ENCODE measurements around the gene AP1G1. TPM values are rescaled to one million over a fixed set of nuclear protein-coding genes. Genes with fewer than 3 reads are reported as not detected.

Gene AP1G1
- polyA plus RNA-seq, 1 of the 3 experiments (the other 2 are of a cell fraction) = 23.8 TPM

DNA sequence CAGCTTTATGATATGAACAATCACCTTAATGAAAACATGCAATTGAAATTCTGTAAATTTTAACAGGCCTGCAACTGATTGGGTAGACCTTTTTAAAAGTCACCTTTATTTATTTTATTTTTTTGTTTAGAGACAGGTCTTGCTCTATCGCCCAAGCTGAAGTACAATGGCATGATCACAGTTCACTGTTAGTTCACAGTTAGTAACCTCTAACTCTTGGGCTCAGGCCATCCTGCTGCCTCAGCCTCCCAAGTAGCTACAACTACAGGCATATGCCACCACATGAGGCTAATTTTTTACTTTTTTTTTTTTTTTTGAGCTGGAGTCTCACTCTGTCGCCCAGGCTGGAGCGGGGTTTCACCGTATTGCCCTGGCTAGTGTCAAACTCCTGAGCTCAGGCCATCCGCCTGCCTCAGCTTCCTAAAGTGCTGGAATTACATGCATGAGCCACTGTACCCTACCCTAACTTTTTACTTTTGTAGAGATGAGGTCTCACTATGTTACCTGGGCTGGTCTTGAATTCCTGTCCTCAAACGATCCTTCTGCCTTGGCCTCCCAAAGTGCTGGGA, 28.0 kb downstream of the AP1G1 start:
- Histone ChIP-seq H3K27ac (ENCODE audit: low read depth in 2 of 2, low read length in 1 of 2) (no peak overlapping the region), H3K9ac (no peak overlapping the region), H3K36me3 (replicated peaks in 1 of 2; ENCODE audit: control insufficient read depth in 1 of 2, insufficient read depth in 2 of 2, low read length in 1 of 2) (peaks cover 10 to 28% of the 10 kb centered on the region in 2 experiments), H3K27me3 (ENCODE audit: insufficient read depth) (no peaks in the 10 kb centered on the region), H3K9me3 (no peaks in the 10 kb centered on the region), H4K20me1 (ENCODE audit: insufficient read depth) (peaks cover 62% of the 10 kb centered on the region), H2AFZ (ENCODE audit: low read depth) (no peak overlapping the region), H3K79me2 (ENCODE audit: insufficient read depth) (peaks cover 94% of the 10 kb centered on the region), H3K9me2 (no peaks in the 10 kb centered on the region), H3K4me1 (ENCODE audit: control insufficient read depth in 1 of 2, insufficient read depth in 2 of 2, low read depth in 1 of 2, low read length in 1 of 2) (peaks cover 0 to 9% of the 10 kb centered on the region in 2 experiments; a peak in 1 of 4 replicates), H3K4me2 (no peak overlapping the region), H3K4me3 (ENCODE audit: low read depth in 2 of 2, low read length in 1 of 2) (no peak overlapping the region), H3F3A (replicated peaks; ENCODE audit: insufficient read depth) (no peaks in the 10 kb centered on the region)
- ChIA-PET POLR2A (interaction anchor here (0.5 kb wide), 2 partner anchors 9 to 152 kb away, joined by 3 to 4 read pairs; no protein-coding TSS in a partner anchor), CTCF (no interaction called here)
- TF ChIP-seq TCF12 (IDR thresholded peaks at IDR 0.05) = no peak
- TF ChIP-seq RFX5 (IDR thresholded peaks at IDR 0.05; ENCODE audit: low read length) = no peak
- TF ChIP-seq JUND (IDR thresholded peaks at IDR 0.05) = no peak
- no peak for TF ChIP-seq FOXJ3 (CRISPR knock-in tag; IDR thresholded peaks at IDR 0.05)
- TF ChIP-seq RAD21 (IDR thresholded peaks at IDR 0.05; ENCODE audit: low read length) = no peak
- TF ChIP-seq TAF1 (IDR thresholded peaks at IDR 0.05; ENCODE audit: borderline replicate concordance, low read depth, low read length) = no peak
- TF ChIP-seq IRF3 (IDR thresholded peaks at IDR 0.05; ENCODE audit: low read depth, low read length) = no peak
- no peak for TF ChIP-seq RXRA (IDR thresholded peaks at IDR 0.05; ENCODE audit: borderline replicate concordance, low read depth)
- TF ChIP-seq MAX (IDR thresholded peaks at IDR 0.05; ENCODE audit: low read depth) = no peak
- TF ChIP-seq MEF2A (IDR thresholded peaks at IDR 0.05; ENCODE audit: borderline replicate concordance, low read depth) = no peak
- TF ChIP-seq CHD2 (IDR thresholded peaks at IDR 0.05; ENCODE audit: low read length, partially characterized antibody) = no peak
- no peak for TF ChIP-seq GATA2 (CRISPR knock-in tag; IDR thresholded peaks at IDR 0.05)
- TF ChIP-seq ELF1 (IDR thresholded peaks at IDR 0.05) = no peak
- no peak for TF ChIP-seq EZH2phosphoT487 (IDR thresholded peaks at IDR 0.05; ENCODE audit: borderline replicate concordance, low read depth)
- 93% methylated on average over 6 of the region's 6 CpGs for WGBS (ENCODE audit: low lambda C conversion rate)
- no peak for DNase-seq

DNA sequence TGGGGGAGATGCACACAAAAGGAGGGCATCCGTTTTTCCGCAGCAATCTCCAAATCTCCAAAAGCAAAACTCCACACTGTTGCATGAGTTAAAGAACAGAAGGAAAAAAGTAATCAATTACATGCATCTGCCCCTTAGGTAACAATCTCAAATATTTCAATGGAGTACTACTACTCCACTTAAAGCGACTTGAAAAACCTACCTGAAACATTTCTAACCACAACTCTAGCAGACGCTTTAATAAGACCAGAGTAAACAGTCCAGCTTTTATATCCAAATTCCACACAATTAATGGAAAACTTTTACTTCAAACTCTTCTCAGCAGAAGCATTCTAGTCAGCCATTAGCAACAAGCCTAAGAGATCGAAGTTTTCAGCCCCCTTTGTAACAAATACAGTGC, 29.9 kb downstream of the AP1G1 start:
- peaks cover 62% of the 10 kb centered on the region for H4K20me1 ChIP-seq (ENCODE audit: insufficient read depth)
- H3K4me2 ChIP-seq = no peak overlapping the region
- H3K4me3 ChIP-seq (ENCODE audit: low read depth in 2 of 2, low read length in 1 of 2) = no peak overlapping the region
- H3K9me3 ChIP-seq = no peaks in the 10 kb centered on the region
- no peak overlapping the region for H3K9ac ChIP-seq
- DNase-seq = no peak
- no peaks in the 10 kb centered on the region for H3F3A ChIP-seq (replicated peaks; ENCODE audit: insufficient read depth)
- CTCF ChIA-PET = no interaction called here
- no peak overlapping the region for H2AFZ ChIP-seq (ENCODE audit: low read depth)
- no peak overlapping the region for H3K27ac ChIP-seq (ENCODE audit: low read depth in 2 of 2, low read length in 1 of 2)
- POLR2A ChIA-PET = no interaction called here
- TF ChIP-seq, protein P1, sequence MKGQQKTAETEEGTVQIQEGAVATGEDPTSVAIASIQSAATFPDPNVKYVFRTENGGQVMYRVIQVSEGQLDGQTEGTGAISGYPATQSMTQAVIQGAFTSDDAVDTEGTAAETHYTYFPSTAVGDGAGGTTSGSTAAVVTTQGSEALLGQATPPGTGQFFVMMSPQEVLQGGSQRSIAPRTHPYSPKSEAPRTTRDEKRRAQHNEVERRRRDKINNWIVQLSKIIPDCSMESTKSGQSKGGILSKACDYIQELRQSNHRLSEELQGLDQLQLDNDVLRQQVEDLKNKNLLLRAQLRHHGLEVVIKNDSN (IDR thresholded peaks at IDR 0.05; ENCODE audit: borderline replicate concordance, low read depth) = no peak
- TF ChIP-seq FOXJ3 (CRISPR knock-in tag; IDR thresholded peaks at IDR 0.05) = no peak
- 89% methylated on average over 5 of the region's 5 CpGs for WGBS (ENCODE audit: low lambda C conversion rate)
- H3K4me1 ChIP-seq (ENCODE audit: control insufficient read depth in 1 of 2, insufficient read depth in 2 of 2, low read depth in 1 of 2, low read length in 1 of 2) = peaks cover 0 to 9% of the 10 kb centered on the region in 2 experiments; a peak in 1 of 4 replicates
- no peaks in the 10 kb centered on the region for H3K27me3 ChIP-seq (ENCODE audit: insufficient read depth)
- H3K36me3 ChIP-seq (replicated peaks in 1 of 2; ENCODE audit: control insufficient read depth in 1 of 2, insufficient read depth in 2 of 2, low read length in 1 of 2) = peaks cover 10 to 35% of the 10 kb centered on the region in 2 experiments
- no peaks in the 10 kb centered on the region for H3K9me2 ChIP-seq
- H3K79me2 ChIP-seq (ENCODE audit: insufficient read depth) = peaks cover 87% of the 10 kb centered on the region

Data from SK-N-SH (cell line).